ENCODE data around the gene CDK6. TPM values are rescaled to one million over a fixed set of nuclear protein-coding genes. Genes with fewer than 3 reads are reported as not detected.

Gene CDK6
- total RNA-seq, 4 donors from 2014 or later, result 43.6 to 85.1 (median 63.3) TPM

DNA sequence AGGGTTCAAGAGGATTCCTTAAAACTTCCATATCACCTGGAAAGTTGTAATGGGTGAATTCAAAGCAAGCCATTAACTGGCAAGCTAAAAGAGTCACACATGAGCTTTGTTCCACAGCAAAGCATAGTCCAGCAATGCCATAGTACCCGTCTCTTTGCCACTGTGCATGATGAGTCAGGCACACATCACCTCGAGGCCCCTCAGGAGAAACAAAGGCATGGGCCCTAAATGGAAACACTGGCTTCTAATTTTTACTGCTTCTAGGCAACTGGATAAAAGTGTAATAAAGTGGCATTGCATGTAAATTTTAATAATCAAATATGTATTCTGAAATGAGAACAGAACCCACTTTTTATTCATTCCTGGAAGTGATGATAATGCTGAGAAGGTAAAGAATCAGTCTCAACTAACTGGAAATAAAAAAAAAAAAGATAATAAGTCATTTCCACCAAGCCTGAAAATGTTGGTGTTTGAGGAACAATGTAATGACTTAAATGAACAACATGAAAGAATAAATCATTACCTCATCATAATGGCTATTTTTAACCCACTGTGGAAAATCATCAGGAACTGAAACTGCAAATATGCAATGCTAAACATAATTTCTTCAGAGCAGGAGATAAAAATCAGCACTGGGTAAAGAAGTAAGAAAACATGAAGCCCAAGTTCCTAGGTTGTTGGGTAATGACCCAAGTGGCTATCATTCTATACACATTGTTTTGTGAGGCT, 104.9 kb downstream of the CDK6 start:
- intact Hi-C loops (cut with DNase I; ENCODE audit: low total_unique reads), result no loop called here
- 60 to 66% methylated on average over 2 of the region's 2 CpGs for WGBS, 2 donors
- H3K4me3 ChIP-seq (ENCODE audit: low read depth, poor library complexity, severe bottlenecking), result no peak overlapping the region
- no peak for TF ChIP-seq POLR2A (IDR thresholded peaks at IDR 0.05)
- TF ChIP-seq, protein P1, sequence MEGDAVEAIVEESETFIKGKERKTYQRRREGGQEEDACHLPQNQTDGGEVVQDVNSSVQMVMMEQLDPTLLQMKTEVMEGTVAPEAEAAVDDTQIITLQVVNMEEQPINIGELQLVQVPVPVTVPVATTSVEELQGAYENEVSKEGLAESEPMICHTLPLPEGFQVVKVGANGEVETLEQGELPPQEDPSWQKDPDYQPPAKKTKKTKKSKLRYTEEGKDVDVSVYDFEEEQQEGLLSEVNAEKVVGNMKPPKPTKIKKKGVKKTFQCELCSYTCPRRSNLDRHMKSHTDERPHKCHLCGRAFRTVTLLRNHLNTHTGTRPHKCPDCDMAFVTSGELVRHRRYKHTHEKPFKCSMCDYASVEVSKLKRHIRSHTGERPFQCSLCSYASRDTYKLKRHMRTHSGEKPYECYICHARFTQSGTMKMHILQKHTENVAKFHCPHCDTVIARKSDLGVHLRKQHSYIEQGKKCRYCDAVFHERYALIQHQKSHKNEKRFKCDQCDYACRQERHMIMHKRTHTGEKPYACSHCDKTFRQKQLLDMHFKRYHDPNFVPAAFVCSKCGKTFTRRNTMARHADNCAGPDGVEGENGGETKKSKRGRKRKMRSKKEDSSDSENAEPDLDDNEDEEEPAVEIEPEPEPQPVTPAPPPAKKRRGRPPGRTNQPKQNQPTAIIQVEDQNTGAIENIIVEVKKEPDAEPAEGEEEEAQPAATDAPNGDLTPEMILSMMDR (IDR thresholded peaks at IDR 0.05), result no peak
- no peak for DNase-seq (ENCODE audit: low spot score in 2 of 2)

DNA sequence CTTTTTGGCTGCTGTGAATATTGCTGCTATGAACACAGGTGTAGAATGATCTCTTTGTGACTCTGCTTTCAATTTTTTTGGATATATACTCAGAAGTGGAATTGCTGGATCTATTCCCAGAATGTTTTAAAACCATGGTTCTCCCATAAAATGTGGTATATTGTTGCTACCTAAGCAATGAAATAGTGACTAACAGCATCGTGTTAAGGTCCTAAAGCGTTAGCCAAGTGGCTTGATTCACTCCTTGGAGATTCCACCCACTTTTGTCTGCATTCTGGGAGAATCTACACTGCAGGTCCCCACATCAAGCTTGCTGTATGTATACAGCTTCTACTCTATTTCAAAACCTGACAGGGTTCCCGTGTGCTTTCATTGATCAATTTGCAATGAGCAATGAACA, 105.6 kb downstream of the CDK6 start:
- TF ChIP-seq, protein P1 (IDR thresholded peaks at IDR 0.05), result no peak
- TF ChIP-seq POLR2A (IDR thresholded peaks at IDR 0.05), result no peak

DNA sequence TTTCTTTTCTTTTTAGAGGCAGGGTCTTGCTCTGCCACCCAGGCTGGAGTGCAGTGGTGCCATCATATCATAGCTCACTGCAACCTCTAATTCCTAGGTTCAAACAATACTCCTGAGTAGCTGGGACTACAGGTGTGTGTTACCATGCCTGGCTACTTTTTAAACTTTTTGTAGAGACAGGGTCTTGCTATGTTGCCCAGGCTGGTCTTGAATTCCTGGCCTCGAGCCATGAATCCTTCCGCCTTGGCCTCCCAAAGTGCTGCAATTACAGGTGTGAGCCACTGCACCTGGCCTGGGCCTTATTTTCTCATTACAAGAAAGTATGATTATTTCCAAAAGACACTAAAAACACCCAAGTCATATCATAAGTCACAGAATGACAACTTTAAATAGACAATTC, 106.6 kb downstream of the CDK6 start:
- intact Hi-C loops (cut with DNase I; ENCODE audit: low total_unique reads), result no loop called here
- no peak for TF ChIP-seq POLR2A (IDR thresholded peaks at IDR 0.05)
- TF ChIP-seq, protein P1 (IDR thresholded peaks at IDR 0.05), result no peak
- H3K4me3 ChIP-seq (ENCODE audit: low read depth, poor library complexity, severe bottlenecking), result no peak overlapping the region
- WGBS, 2 donors, result 91 to 96% methylated on average over 2 of the region's 2 CpGs
- no peak for DNase-seq (ENCODE audit: low spot score in 2 of 2)

More for the DNA sequence above, 105.6 kb downstream of the CDK6 start:
- H3K4me3 ChIP-seq (ENCODE audit: low read depth, poor library complexity, severe bottlenecking), result no peak overlapping the region
- intact Hi-C loops (cut with DNase I; ENCODE audit: low total_unique reads), result no loop called here
- no peak for DNase-seq (ENCODE audit: low spot score in 2 of 2)
- 80 to 82% methylated on average over 3 of the region's 3 CpGs for WGBS, 2 donors

GRCh38 chr7:92729172-92729571, 107.2 kb downstream of the CDK6 start:
- no peak overlapping the region for H3K4me3 ChIP-seq (ENCODE audit: low read depth, poor library complexity, severe bottlenecking)
- intact Hi-C loops (cut with DNase I; ENCODE audit: low total_unique reads), result no loop called here
- 65 to 73% methylated on average over 7 of the region's 7 CpGs for WGBS, 2 donors
- DNase-seq (ENCODE audit: low spot score in 2 of 2), result no peak
- TF ChIP-seq, protein P1 (IDR thresholded peaks at IDR 0.05), result no peak
- TF ChIP-seq POLR2A (IDR thresholded peaks at IDR 0.05), result no peak

- 59 to 76% methylated on average over 1 of the region's 1 CpG for WGBS, 2 donors
- intact Hi-C loops (cut with DNase I; ENCODE audit: low total_unique reads), result no loop called here
- no peak for DNase-seq (ENCODE audit: low spot score in 2 of 2)
Observed at GRCh38 chr7:92727755-92728154, 108.6 kb downstream of the CDK6 start.

More at GRCh38 chr7:92727755-92728154, 108.6 kb downstream of the CDK6 start:
- TF ChIP-seq, protein P1 (IDR thresholded peaks at IDR 0.05), result no peak
- TF ChIP-seq POLR2A (IDR thresholded peaks at IDR 0.05), result no peak
- H3K4me3 ChIP-seq (ENCODE audit: low read depth, poor library complexity, severe bottlenecking), result no peak overlapping the region

Data from lower leg skin (tissue), 4 donors.